ENCODE results near the gene ZNF516. TPM values are rescaled to one million over a fixed set of nuclear protein-coding genes. Genes with fewer than 3 reads are reported as not detected.

The ZNF516 gene
- total and polyA plus RNA-seq, 4 donors, result 2.5 to 12.2 (median 7.6) TPM

DNA sequence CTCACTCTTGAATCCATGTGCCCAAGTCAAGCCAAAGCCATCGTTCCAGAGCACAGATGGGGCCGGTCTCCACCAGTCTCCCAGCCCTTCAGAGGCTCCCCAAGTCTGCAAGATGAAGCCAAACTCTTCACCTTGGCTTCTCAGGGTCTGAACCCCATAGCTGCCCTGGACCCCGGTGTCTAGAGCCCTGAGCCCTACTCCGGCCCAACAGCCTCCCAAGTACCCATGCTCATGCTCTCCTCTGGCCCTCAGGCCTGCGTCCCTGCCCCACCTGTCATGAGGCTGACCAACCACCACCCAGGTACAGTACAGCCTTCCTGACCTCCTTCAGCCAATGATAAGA, 46.0 kb downstream of the ZNF516 start:
- no peak for TF ChIP-seq YY1 (IDR thresholded peaks at IDR 0.05)
- no peak for TF ChIP-seq JUND (IDR thresholded peaks at IDR 0.05)
- no peak for TF ChIP-seq TAF1 (conservative IDR thresholded peaks at IDR 0.05)
- TF ChIP-seq RXRA (IDR thresholded peaks at IDR 0.05), result no peak
- no peak for TF ChIP-seq GABPA (IDR thresholded peaks at IDR 0.05 in 1 of 2, conservative IDR thresholded peaks at IDR 0.05 in 1 of 2)
- TF ChIP-seq, protein P1, sequence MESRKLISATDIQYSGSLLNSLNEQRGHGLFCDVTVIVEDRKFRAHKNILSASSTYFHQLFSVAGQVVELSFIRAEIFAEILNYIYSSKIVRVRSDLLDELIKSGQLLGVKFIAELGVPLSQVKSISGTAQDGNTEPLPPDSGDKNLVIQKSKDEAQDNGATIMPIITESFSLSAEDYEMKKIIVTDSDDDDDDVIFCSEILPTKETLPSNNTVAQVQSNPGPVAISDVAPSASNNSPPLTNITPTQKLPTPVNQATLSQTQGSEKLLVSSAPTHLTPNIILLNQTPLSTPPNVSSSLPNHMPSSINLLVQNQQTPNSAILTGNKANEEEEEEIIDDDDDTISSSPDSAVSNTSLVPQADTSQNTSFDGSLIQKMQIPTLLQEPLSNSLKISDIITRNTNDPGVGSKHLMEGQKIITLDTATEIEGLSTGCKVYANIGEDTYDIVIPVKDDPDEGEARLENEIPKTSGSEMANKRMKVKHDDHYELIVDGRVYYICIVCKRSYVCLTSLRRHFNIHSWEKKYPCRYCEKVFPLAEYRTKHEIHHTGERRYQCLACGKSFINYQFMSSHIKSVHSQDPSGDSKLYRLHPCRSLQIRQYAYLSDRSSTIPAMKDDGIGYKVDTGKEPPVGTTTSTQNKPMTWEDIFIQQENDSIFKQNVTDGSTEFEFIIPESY (IDR thresholded peaks at IDR 0.05), result no peak
- TF ChIP-seq, protein P2, sequence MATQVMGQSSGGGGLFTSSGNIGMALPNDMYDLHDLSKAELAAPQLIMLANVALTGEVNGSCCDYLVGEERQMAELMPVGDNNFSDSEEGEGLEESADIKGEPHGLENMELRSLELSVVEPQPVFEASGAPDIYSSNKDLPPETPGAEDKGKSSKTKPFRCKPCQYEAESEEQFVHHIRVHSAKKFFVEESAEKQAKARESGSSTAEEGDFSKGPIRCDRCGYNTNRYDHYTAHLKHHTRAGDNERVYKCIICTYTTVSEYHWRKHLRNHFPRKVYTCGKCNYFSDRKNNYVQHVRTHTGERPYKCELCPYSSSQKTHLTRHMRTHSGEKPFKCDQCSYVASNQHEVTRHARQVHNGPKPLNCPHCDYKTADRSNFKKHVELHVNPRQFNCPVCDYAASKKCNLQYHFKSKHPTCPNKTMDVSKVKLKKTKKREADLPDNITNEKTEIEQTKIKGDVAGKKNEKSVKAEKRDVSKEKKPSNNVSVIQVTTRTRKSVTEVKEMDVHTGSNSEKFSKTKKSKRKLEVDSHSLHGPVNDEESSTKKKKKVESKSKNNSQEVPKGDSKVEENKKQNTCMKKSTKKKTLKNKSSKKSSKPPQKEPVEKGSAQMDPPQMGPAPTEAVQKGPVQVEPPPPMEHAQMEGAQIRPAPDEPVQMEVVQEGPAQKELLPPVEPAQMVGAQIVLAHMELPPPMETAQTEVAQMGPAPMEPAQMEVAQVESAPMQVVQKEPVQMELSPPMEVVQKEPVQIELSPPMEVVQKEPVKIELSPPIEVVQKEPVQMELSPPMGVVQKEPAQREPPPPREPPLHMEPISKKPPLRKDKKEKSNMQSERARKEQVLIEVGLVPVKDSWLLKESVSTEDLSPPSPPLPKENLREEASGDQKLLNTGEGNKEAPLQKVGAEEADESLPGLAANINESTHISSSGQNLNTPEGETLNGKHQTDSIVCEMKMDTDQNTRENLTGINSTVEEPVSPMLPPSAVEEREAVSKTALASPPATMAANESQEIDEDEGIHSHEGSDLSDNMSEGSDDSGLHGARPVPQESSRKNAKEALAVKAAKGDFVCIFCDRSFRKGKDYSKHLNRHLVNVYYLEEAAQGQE (IDR thresholded peaks at IDR 0.05), result no peak
- TF ChIP-seq, protein P3, sequence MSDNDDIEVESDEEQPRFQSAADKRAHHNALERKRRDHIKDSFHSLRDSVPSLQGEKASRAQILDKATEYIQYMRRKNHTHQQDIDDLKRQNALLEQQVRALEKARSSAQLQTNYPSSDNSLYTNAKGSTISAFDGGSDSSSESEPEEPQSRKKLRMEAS (IDR thresholded peaks at IDR 0.05), result no peak
- no peak for TF ChIP-seq RAD21 (IDR thresholded peaks at IDR 0.05)
- TF ChIP-seq FOXA1 (IDR thresholded peaks at IDR 0.05), result no peak
- TF ChIP-seq, protein P4, sequence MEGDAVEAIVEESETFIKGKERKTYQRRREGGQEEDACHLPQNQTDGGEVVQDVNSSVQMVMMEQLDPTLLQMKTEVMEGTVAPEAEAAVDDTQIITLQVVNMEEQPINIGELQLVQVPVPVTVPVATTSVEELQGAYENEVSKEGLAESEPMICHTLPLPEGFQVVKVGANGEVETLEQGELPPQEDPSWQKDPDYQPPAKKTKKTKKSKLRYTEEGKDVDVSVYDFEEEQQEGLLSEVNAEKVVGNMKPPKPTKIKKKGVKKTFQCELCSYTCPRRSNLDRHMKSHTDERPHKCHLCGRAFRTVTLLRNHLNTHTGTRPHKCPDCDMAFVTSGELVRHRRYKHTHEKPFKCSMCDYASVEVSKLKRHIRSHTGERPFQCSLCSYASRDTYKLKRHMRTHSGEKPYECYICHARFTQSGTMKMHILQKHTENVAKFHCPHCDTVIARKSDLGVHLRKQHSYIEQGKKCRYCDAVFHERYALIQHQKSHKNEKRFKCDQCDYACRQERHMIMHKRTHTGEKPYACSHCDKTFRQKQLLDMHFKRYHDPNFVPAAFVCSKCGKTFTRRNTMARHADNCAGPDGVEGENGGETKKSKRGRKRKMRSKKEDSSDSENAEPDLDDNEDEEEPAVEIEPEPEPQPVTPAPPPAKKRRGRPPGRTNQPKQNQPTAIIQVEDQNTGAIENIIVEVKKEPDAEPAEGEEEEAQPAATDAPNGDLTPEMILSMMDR (IDR thresholded peaks at IDR 0.05; ENCODE audit: low read depth, low read length, missing input control), result no peak
- no peak for TF ChIP-seq HNF4A (conservative IDR thresholded peaks at IDR 0.05)
- TF ChIP-seq FOXA2 (IDR thresholded peaks at IDR 0.05), result no peak
- TF ChIP-seq NR2F2 (IDR thresholded peaks at IDR 0.05), result no peak
- no peak for TF ChIP-seq SP1 (IDR thresholded peaks at IDR 0.05)
- no peak for TF ChIP-seq HNF4G (IDR thresholded peaks at IDR 0.05)
- TF ChIP-seq, protein P5, sequence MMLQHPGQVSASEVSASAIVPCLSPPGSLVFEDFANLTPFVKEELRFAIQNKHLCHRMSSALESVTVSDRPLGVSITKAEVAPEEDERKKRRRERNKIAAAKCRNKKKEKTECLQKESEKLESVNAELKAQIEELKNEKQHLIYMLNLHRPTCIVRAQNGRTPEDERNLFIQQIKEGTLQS (IDR thresholded peaks at IDR 0.05), result no peak
- no peak for DNase-seq (ENCODE audit: low spot score)
- Histone ChIP-seq H3K27me3 (ENCODE audit: control insufficient read depth in 4 of 4, insufficient read depth in 4 of 4, low read length in 3 of 4) (no peaks in the 10 kb centered on the region), H3K4me3 (ENCODE audit: low read depth in 1 of 3, low read length in 3 of 3) (no peak overlapping the region), H3K4me1 (ENCODE audit: control insufficient read depth in 4 of 4, insufficient read depth in 4 of 4, low read length in 3 of 4) (peaks cover 19 to 52% (median 31%) of the 10 kb centered on the region in 4 donors), H3K27ac (ENCODE audit: low read depth in 1 of 2, low read length in 2 of 2) (peak overlapping the region; percentile 9 to 25), H3K9ac (ENCODE audit: low read depth in 1 of 2, low read length in 2 of 2) (no peak overlapping the region), H3K9me3 (ENCODE audit: control insufficient read depth in 4 of 4, low read length in 3 of 4) (no peaks in the 10 kb centered on the region), H3K36me3 (ENCODE audit: control insufficient read depth in 4 of 4, insufficient read depth in 3 of 4, low read depth in 1 of 4, low read length in 3 of 4) (no peaks in the 10 kb centered on the region)
- WGBS, result 98% methylated on average over 5 of the region's 5 CpGs

All from liver (tissue), 9 donors.